Cardiac fibroblast (primary cell): Measurements from ENCODE around the gene FLOT2.
"Not testable (repeated sequence)": the region's sequence is repeated elsewhere in the genome, so short reads cannot be mapped to it uniquely, and the experiment has no call there.

Source experiments
- DNase-seq, 2 donors: peaks; one replicate each; pipeline versions ENCODE4 v3.0.0 to v3.0.0-alpha.2; 2010; ENCODE audit warnings: low read depth in 2 of 2
- H3K4me3 ChIP-seq, 2 donors: replicated peaks in 1 of 2; 1 replicate in 1 of 2; 2 replicates in 1 of 2; pipeline ENCODE4 v1.5.1; 2011; ENCODE audit warnings: low read depth in 2 of 2, low read length in 2 of 2, mild to moderate bottlenecking in 2 of 2, moderate library complexity in 1 of 2
- TF ChIP-seq, protein P1 (sequence below): IDR thresholded peaks from one replicate; pipeline ENCODE4 v1.5.1; 2011; ENCODE audit warnings: low read depth, mild to moderate bottlenecking, low read length, inconsistent platforms

The FLOT2 gene

DNA sequence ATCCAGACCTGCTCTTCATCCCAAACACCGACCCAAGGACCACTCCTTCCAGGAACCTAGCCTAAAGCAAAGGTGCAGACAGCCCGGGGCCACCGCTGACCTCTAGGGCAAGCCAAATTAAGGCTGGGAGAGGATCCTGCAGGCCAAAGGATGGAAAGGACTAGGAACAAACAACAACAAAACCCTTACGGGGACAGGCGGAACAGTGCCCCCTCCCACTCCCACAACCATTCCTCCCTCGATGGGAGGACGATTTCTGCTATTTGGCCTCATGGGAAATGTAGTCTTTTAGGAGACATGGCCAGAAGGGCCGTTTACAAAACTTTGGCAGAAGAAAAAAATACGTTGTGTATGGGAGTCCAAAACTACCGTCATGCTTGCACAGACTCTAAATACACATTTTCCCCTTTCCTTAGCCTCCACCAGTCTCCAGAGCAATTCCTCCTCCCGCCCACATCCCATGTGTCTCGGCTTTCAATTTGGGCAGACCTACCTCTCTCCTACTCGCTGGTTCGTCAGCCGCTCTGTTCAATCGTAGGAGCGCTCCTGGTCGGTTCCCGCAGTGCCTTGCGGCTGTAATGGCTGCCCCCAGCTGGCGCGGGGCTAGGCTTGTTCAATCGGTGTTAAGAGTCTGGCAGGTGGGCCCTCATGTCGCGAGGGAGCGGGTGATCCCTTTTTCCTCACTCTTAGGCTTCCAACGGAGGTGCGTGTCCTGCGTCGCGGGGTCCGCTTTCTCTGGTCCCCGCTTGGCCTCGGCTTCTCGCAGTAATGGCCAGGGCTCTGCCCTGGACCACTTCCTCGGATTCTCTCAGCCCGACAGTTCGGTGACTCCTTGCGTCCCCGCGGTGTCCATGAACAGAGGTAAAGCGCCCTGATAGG is 42.8 kb downstream of the FLOT2 start, which contains the start of gene ERAL1:
TSS of gene ERAL1 (plus strand) at position 560 of the 879 bp plus-strand sequence. CDS start at position 579, 19 bp downstream.
- H3K4me3 ChIP-seq: peak within 1 kb of the TSS; percentile 73 to 82
- TF ChIP-seq, protein P1, sequence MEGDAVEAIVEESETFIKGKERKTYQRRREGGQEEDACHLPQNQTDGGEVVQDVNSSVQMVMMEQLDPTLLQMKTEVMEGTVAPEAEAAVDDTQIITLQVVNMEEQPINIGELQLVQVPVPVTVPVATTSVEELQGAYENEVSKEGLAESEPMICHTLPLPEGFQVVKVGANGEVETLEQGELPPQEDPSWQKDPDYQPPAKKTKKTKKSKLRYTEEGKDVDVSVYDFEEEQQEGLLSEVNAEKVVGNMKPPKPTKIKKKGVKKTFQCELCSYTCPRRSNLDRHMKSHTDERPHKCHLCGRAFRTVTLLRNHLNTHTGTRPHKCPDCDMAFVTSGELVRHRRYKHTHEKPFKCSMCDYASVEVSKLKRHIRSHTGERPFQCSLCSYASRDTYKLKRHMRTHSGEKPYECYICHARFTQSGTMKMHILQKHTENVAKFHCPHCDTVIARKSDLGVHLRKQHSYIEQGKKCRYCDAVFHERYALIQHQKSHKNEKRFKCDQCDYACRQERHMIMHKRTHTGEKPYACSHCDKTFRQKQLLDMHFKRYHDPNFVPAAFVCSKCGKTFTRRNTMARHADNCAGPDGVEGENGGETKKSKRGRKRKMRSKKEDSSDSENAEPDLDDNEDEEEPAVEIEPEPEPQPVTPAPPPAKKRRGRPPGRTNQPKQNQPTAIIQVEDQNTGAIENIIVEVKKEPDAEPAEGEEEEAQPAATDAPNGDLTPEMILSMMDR: no peak
- DNase-seq: peak; percentile 87 to 90

DNA sequence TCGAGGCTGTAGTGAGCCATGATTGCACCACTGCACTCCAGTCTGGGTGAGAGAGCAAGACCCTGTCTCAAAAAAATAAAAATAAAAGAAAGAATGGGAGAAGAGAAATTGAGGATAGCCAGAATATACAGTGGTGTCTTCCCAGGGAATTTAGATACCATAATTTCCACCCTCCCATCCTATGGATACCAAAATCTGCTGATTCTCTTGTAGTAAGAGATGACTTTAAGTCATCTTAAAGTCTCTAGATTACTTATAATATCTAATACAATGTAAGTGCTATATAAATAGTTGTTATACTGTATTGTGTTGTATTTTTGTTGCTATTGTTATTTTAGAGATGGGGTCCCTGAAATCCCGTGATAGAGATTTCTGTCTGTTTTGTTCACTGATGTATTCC is 44.2 kb downstream of the FLOT2 start:
- DNase-seq: no peak
- H3K4me3 ChIP-seq: no peak overlapping the region
- TF ChIP-seq, protein P1: no peak

DNA sequence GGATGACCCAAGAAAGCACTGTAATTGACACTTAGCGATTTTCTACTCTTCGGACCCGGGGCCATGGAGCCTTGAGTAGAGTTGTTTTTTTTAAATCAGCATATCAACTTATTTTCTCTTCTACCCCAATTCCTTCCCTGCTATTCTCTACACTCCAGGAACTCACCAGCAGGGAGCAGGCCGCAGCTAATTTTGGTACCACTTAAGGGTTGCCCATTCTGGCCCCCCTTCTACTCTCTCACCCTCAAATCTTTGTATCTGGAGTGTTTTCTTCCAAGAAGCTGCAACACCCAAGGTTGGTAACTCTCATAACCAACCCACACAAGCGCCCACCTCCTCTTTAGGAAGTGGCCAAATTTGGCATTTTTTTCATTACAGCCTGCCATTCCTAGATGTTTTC is 48.3 kb downstream of the FLOT2 start:
- TF ChIP-seq, protein P1: no peak
- H3K4me3 ChIP-seq: no peak overlapping the region
- DNase-seq: peak in 1 of 2 donors; percentile 22

DNA sequence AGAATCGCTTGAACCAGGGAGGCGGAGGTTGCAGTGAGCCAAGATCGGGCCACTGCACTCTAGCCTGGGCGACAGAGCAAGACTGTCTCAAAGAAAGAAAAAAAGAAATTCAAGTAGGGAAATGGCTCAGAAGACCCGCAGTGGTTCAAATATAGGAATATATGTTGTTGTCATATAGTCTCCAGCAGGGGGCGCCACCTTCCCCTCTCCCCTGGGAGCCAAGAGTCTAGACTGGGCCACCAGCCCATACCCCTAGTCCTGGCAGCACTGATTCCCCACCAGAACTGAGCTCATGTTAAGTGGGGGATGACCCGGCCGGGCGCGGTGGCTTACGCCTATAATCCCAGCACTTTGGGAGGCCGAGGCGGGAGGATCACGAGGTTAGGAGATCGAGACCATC is 48.9 kb downstream of the FLOT2 start:
- peak in 1 of 2 donors; percentile 15 for DNase-seq
- H3K4me3 ChIP-seq: not testable (repeated sequence)
- TF ChIP-seq, protein P1: peak; percentile 35

DNA sequence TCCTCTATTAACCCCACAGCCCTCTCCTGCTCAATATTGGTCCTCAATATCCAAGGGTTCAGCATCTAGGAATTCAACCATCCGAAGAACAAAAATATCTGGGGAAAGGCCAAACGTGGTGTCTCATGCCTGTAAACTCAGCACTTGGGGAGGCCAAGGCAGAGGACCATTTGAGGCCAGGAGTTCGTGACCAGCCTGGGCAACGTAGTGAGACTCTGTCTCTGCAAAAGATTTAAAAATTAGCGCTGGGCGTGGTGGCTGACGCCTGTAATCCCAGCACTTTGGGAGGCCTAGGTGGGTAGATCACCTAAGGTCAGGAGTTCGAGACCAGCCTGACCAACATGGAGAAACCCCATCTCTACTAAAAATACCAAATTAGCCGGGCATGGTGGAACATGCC is 50.8 kb downstream of the FLOT2 start:
- not testable (repeated sequence) for H3K4me3 ChIP-seq, DNase-seq

DNA sequence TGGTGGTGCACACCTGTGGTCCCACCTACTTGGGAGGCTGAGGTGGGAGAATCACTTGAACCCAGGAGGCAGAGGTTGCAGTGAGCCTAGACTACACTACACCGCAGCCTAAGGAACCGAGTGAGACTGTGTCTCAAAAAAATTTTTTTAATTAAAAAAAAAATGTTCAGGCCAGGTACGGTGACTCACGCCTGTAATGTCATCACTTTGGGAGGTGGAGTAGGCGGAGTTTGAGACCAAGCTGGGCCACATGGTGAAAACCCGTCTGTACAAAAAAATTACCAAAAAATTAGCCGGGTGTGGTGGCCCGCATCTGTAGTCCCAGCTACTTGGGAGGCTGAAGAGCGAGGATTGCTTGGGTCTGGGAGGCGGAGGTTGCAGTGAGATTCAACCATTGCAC is 51.3 kb downstream of the FLOT2 start:
- TF ChIP-seq, protein P1: no peak

DNA sequence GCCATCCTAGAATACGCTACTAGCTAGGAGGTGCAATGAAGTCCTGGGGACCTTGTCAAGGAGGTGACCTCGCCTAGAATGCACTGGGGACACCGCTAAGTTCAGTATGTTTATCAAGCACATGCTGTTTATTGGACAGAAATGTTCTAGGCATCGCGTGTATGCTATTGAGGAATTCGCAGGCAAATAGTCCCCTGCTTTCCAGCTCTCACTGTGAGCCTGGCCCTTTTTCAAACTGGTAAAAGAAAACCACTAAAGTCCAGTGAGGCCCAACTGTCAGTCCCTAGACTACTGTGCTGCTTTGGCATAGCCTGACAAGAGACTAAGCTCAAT is 53.8 kb downstream of the FLOT2 start:
- no peak for DNase-seq
- TF ChIP-seq, protein P1: no peak
- no peak overlapping the region for H3K4me3 ChIP-seq

More for the DNA sequence above, 51.3 kb downstream of the FLOT2 start:
- no peak overlapping the region for H3K4me3 ChIP-seq
- DNase-seq: no peak
